ENCODE results near the gene PRCD. TPM values are rescaled to one million over a fixed set of nuclear protein-coding genes. Genes with fewer than 3 reads are reported as not detected.

PRCD gene
- total RNA-seq, 4 donors from 2014 or later: 2.3 to 20.0 (median 3.5) TPM

- ATAC-seq (ENCODE audit: low FRiP score): no peak
- no peak for TF ChIP-seq CTCF (IDR thresholded peaks at IDR 0.05)
- DNase-seq (ENCODE audit: low spot score): no peak
Measured at GRCh38 chr17:76535788-76536510, 3.9 kb upstream of the PRCD start.

GRCh38 chr17:76536511-76537287 lies 3.1 kb upstream of the PRCD start:
- TF ChIP-seq CTCF (IDR thresholded peaks at IDR 0.05): no peak
- no peak for DNase-seq (ENCODE audit: low spot score)
- ATAC-seq (ENCODE audit: low FRiP score): no peak

- TF ChIP-seq CTCF (IDR thresholded peaks at IDR 0.05): no peak
- DNase-seq (ENCODE audit: low spot score): no peak
- ATAC-seq (ENCODE audit: low FRiP score): no peak
Measured at GRCh38 chr17:76537288-76537577, 2.6 kb upstream of the PRCD start.

GRCh38 chr17:76537578-76538280 lies 2.1 kb upstream of the PRCD start, which contains the start of gene CYGB:
TSS of gene CYGB (minus strand) at chr17:76537709. CDS start at chr17:76537542, 167 bp downstream.
- ATAC-seq (ENCODE audit: low FRiP score) (no peak), DNase-seq (ENCODE audit: low spot score) (no peak)
- TF ChIP-seq CTCF (IDR thresholded peaks at IDR 0.05): no peak

- no peak for ATAC-seq (ENCODE audit: low FRiP score)
- TF ChIP-seq CTCF (IDR thresholded peaks at IDR 0.05): no peak
- DNase-seq (ENCODE audit: low spot score): no peak
Measured at GRCh38 chr17:76538281-76538931, 1.4 kb upstream of the PRCD start.

GRCh38 chr17:76538941-76539570 lies 788 bp upstream of the PRCD start:
- ATAC-seq (ENCODE audit: low FRiP score): no peak
- no peak for DNase-seq (ENCODE audit: low spot score)
- no peak for TF ChIP-seq CTCF (IDR thresholded peaks at IDR 0.05)

All from omental fat pad (tissue), 4 donors.